ENCODE measurements around the gene RPP25. TPM values are rescaled to one million over a fixed set of nuclear protein-coding genes. Genes with fewer than 3 reads are reported as not detected.
"Not testable (repeated sequence)": the region's sequence is repeated elsewhere in the genome, so short reads cannot be mapped to it uniquely, and the experiment has no call there.

The RPP25 gene
- total RNA-seq, 1 donor, result 8.8 TPM

DNA sequence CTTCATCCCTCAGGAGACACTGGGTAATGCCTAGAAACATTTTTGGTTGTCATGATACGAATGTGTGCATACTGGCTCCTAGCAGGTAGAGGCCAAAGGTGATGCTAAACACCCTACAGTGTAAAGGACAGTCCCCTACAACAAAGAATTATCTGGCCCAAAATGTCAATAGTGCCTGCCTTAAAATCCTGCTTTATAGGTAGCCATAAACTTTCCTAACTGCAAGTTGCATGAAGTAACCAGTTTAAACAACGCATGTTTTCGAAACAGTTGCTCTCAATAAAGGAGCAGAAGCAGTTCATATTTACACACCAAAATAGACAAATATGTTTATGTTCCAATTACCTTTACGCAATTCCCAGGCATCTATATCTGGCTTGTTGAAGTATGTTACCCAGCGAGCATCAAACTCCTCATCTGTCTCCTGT lies 27.8 kb downstream of the RPP25 start:
- TF ChIP-seq, protein P1, sequence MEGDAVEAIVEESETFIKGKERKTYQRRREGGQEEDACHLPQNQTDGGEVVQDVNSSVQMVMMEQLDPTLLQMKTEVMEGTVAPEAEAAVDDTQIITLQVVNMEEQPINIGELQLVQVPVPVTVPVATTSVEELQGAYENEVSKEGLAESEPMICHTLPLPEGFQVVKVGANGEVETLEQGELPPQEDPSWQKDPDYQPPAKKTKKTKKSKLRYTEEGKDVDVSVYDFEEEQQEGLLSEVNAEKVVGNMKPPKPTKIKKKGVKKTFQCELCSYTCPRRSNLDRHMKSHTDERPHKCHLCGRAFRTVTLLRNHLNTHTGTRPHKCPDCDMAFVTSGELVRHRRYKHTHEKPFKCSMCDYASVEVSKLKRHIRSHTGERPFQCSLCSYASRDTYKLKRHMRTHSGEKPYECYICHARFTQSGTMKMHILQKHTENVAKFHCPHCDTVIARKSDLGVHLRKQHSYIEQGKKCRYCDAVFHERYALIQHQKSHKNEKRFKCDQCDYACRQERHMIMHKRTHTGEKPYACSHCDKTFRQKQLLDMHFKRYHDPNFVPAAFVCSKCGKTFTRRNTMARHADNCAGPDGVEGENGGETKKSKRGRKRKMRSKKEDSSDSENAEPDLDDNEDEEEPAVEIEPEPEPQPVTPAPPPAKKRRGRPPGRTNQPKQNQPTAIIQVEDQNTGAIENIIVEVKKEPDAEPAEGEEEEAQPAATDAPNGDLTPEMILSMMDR (IDR thresholded peaks at IDR 0.05; ENCODE audit: insufficient read depth, low read length), result no peak
- no peak overlapping the region for H3K4me3 ChIP-seq (ENCODE audit: low read depth, low read length)
- DNase-seq (ENCODE audit: low read depth), result no peak

DNA sequence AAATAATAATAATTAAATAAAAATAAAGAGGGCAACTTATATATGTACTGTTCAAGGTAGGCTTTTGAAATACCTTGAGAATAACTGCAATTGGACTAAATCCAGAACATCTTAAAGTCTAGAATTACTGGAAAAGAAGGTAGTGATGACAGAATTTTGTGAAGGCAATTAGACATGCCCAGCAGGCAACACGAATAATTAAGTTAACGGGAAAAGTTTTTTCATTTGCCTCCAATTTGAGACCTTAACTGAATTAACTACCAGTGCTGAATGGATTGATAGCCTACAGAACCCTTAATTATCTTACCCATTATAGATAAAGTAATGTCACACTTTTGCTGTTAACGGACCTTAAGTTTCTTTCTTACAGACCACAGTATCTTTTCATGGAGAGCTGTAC lies 32.0 kb downstream of the RPP25 start:
- no peak for DNase-seq (ENCODE audit: low read depth)
- no peak overlapping the region for H3K4me3 ChIP-seq (ENCODE audit: low read depth, low read length)
- TF ChIP-seq, protein P1 (IDR thresholded peaks at IDR 0.05; ENCODE audit: insufficient read depth, low read length), result no peak

DNA sequence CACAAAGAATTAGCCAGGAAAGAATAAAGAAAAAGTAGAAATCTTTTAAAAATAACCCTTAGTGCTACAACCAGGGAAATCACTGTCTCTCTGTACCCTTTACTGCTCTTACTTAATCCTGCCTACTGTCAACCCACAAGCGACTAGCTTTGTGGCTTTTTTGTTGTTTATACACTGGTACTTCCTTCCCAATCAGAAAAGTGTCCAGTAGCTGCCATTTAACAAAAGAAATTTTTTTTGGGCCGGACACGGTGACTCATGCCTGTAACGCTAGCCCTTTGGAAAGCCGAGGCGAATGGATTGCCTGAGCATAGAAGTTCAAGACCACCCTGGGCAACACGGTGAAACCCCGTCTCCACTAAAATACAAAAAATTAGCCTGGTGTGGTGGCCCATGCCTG lies 36.1 kb downstream of the RPP25 start:
- no peak overlapping the region for H3K4me3 ChIP-seq (ENCODE audit: low read depth, low read length)
- TF ChIP-seq, protein P1 (IDR thresholded peaks at IDR 0.05; ENCODE audit: insufficient read depth, low read length), result no peak
- no peak for DNase-seq (ENCODE audit: low read depth)

DNA sequence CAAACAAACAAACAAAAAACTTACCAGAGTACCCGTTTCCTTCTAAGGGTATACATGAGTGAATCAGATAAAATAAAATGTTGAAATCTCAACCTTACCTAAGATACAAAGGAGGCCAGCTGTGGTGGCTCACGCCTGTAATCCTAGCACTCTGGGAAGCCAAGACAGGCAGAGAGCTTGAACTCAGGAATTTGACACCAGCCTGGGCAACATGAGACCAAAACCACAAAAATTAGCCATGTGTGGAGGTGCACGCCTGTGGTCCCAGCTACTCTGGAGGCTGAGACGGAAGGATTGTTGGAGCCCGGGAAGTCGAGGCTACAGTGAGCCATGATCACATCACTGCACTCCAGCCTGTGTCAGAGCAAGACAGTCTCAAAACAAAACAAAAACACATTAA lies 38.9 kb downstream of the RPP25 start:
- no peak overlapping the region for H3K4me3 ChIP-seq (ENCODE audit: low read depth, low read length)
- DNase-seq (ENCODE audit: low read depth), result no peak
- TF ChIP-seq, protein P1 (IDR thresholded peaks at IDR 0.05; ENCODE audit: insufficient read depth, low read length), result no peak

DNA sequence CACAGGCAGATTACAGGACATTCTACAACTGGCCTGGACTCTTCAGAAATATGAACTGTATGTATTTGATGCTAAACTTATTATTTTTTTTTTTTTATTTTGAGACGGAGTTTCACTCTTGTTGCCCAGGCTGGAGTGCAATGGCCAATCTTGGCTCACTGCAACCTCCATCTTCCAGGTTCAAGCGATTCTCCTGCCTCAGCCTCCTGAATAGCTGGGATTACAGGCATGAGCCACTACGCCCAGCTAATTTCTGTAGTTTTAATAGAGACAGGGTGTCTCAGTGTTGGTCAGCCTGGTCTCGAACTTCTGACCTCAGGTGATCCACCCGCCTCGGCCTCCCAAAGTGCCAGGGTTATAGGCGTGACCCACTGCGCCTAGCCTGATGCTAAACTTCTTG lies 42.8 kb downstream of the RPP25 start:
- DNase-seq (ENCODE audit: low read depth); H3K4me3 ChIP-seq (ENCODE audit: low read depth, low read length): not testable (repeated sequence)

DNA sequence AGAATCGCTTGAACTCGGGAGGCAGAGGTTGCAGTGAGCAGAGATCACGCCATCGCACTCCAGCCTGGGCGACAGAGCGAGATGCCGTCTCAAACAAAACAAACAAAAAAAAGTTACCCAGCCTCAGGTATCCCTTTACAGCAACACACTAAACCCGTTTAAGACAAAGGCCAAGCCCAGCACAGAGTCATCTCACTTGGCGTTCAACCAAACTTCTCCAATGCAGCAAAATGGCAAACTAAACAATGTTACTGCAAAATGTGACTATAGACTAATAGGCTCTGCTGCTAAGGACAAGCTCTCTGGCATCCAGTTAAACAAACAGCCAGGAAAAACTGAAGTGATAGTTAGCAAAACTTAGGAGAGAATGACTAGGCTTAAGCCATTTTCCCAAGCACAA lies 43.5 kb downstream of the RPP25 start:
- H3K4me3 ChIP-seq (ENCODE audit: low read depth, low read length), result no peak overlapping the region
- DNase-seq (ENCODE audit: low read depth), result peak; percentile 23
- TF ChIP-seq, protein P1 (IDR thresholded peaks at IDR 0.05; ENCODE audit: insufficient read depth, low read length), result no peak

DNA sequence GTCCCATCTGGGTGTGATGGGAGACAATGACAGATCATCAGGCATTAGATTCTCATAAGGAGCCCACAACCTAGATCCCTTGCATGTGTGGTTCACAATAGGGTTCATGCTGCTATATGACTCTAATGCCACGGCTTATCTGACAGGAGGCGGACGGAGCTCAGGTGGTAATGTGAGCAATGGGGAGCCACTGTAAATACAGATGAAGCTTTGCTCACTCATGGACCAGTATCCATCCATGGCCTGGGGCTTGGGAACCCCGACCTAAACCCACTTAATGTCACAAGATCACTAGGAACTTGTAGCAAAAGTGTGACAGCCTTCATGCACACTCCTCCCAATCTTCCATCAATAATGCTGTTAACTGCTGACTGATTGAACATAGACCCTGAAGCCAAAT lies 47.9 kb downstream of the RPP25 start:
- TF ChIP-seq, protein P1 (IDR thresholded peaks at IDR 0.05; ENCODE audit: insufficient read depth, low read length), result no peak
- no peak overlapping the region for H3K4me3 ChIP-seq (ENCODE audit: low read depth, low read length)

More for the DNA sequence above, 47.9 kb downstream of the RPP25 start:
- DNase-seq (ENCODE audit: low read depth), result no peak

Measured in fibroblast of the aortic adventitia (primary cell).